Putamen (tissue), 1 donor: ENCODE measurements around the gene ADAMTS17.

Source experiments
- DNase-seq: peaks from one replicate; pipeline ENCODE4 v3.0.0-alpha.2; 2016; ENCODE audit warnings: low spot score

Gene ADAMTS17

GRCh38 chr15:100052716-100053473, 288.9 kb downstream of the ADAMTS17 start:
- DNase-seq = no peak

- DNase-seq = no peak
Measured at GRCh38 chr15:100050877-100051786, 290.6 kb downstream of the ADAMTS17 start.

- DNase-seq = no peak
Measured at GRCh38 chr15:100049936-100050876, 291.6 kb downstream of the ADAMTS17 start.

- no peak for DNase-seq
Measured at GRCh38 chr15:100049483-100049882, 292.3 kb downstream of the ADAMTS17 start.

- no peak for DNase-seq
Measured at GRCh38 chr15:100048736-100049135, 293.0 kb downstream of the ADAMTS17 start.

- no peak for DNase-seq
Measured at GRCh38 chr15:100043692-100044091, 298.1 kb downstream of the ADAMTS17 start.

GRCh38 chr15:100043068-100043641, 298.6 kb downstream of the ADAMTS17 start:
- DNase-seq = no peak

GRCh38 chr15:100042558-100042957, 299.2 kb downstream of the ADAMTS17 start:
- no peak for DNase-seq

- no peak for DNase-seq
Measured at GRCh38 chr15:100041127-100041828, 300.5 kb downstream of the ADAMTS17 start.

- DNase-seq = no peak
Measured at GRCh38 chr15:100039994-100040393, 301.8 kb downstream of the ADAMTS17 start.

- no peak for DNase-seq
Measured at GRCh38 chr15:100038736-100039135, 303.0 kb downstream of the ADAMTS17 start.

- DNase-seq = no peak
Measured at GRCh38 chr15:100037901-100038300, 303.9 kb downstream of the ADAMTS17 start.

- no peak for DNase-seq
Measured at GRCh38 chr15:100036015-100036414, 305.8 kb downstream of the ADAMTS17 start.

- no peak for DNase-seq
Measured at GRCh38 chr15:100034191-100034590, 307.6 kb downstream of the ADAMTS17 start.

- DNase-seq = no peak
Measured at GRCh38 chr15:100033140-100033857, 308.5 kb downstream of the ADAMTS17 start.

GRCh38 chr15:100032358-100033085, 309.3 kb downstream of the ADAMTS17 start:
- no peak for DNase-seq

- no peak for DNase-seq
Measured at GRCh38 chr15:100031665-100032357, 310.0 kb downstream of the ADAMTS17 start.

GRCh38 chr15:100030586-100031229, 311.1 kb downstream of the ADAMTS17 start:
- no peak for DNase-seq
